ENCODE measurements around the gene GZMH. TPM values are rescaled to one million over a fixed set of nuclear protein-coding genes. Genes with fewer than 3 reads are reported as not detected.

The GZMH gene
- total RNA-seq, 1 experiment from 2014 or later, result not detected

DNA sequence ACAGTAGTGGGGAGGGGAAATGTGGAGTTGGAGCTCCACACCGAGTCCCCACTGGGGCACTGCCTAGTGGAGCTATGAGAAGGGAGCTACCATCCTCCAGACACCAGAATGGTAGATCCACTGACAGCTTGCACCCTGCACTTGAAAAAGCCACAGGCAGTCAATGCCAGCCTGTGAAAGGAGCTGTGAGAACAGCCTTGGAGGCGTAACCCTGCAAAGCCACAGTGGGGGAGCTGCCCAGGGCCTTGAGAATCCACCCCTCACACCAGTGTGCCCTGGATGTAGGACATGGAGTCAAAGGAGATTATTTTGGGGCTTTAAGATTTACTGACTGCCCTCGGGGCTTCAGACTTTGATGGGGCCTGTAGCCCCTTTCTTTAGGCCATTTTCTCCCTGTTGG is 46.0 kb downstream of the GZMH start:
- CTCF ChIA-PET, result no interaction called here

DNA sequence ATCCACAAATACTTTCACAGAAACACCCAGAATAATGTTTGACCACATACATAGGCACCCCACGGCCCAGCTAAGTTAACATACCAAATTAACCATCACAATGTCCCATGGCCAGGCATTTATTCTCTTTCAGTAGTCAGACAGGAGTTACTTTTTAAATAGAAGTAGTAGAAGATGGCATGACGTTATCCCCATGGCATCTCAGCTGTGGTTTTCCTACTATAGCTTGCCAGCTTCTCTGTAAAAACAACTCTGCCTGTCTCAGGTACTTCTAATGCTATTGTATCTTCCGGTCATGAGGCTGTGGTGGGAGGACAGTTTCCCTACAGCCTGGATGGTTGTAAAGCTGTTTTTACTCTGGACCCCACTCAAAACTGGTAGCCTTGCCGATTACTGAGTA is 52.7 kb downstream of the GZMH start:
- BruUV-seq (replicated peaks), result no TSS peak

More for the DNA sequence above, 46.0 kb downstream of the GZMH start:
- Histone ChIP-seq H3K27ac (ENCODE audit: low read length) (no peak overlapping the region), H3K4me1 (ENCODE audit: control insufficient read depth, insufficient read depth, low read length) (no peaks in the 10 kb centered on the region), H3K36me3 (ENCODE audit: control insufficient read depth, insufficient read depth, low read length) (no peaks in the 10 kb centered on the region), H3K4me3 (ENCODE audit: low read depth in 2 of 2, low read length in 2 of 2) (no peak overlapping the region), H3K9me3 (ENCODE audit: control insufficient read depth, insufficient read depth, low read depth, low read length) (no peaks in the 10 kb centered on the region), H3K27me3 (ENCODE audit: control insufficient read depth, insufficient read depth, low read length) (no peaks in the 10 kb centered on the region)
- DNase-seq (ENCODE audit: low read depth, low spot score) (no peak), ATAC-seq (no peak)
- BruUV-seq (replicated peaks), result no TSS peak
- in situ Hi-C loops (cut with HindIII; ENCODE audit: low pct_unique_long_range_greater_than_20kb, low sequenced_read_pairs) (no loop called here), intact Hi-C loops (cut with micrococcal nuclease; ENCODE audit: unreplicated experiment) (no loop called here)
- no peak for TF ChIP-seq POLR2AphosphoS5 (IDR thresholded peaks at IDR 0.05; ENCODE audit: low read depth, low read length)
- POLR2A ChIA-PET, result no interaction called here

More for the DNA sequence above, 52.7 kb downstream of the GZMH start:
- H3K4me1 ChIP-seq (ENCODE audit: control insufficient read depth, insufficient read depth, low read length), result no peaks in the 10 kb centered on the region
- H3K36me3 ChIP-seq (ENCODE audit: control insufficient read depth, insufficient read depth, low read length), result no peaks in the 10 kb centered on the region
- TF ChIP-seq, protein P1, sequence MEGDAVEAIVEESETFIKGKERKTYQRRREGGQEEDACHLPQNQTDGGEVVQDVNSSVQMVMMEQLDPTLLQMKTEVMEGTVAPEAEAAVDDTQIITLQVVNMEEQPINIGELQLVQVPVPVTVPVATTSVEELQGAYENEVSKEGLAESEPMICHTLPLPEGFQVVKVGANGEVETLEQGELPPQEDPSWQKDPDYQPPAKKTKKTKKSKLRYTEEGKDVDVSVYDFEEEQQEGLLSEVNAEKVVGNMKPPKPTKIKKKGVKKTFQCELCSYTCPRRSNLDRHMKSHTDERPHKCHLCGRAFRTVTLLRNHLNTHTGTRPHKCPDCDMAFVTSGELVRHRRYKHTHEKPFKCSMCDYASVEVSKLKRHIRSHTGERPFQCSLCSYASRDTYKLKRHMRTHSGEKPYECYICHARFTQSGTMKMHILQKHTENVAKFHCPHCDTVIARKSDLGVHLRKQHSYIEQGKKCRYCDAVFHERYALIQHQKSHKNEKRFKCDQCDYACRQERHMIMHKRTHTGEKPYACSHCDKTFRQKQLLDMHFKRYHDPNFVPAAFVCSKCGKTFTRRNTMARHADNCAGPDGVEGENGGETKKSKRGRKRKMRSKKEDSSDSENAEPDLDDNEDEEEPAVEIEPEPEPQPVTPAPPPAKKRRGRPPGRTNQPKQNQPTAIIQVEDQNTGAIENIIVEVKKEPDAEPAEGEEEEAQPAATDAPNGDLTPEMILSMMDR (IDR thresholded peaks at IDR 0.05), result no peak
- no peak for TF ChIP-seq POLR2AphosphoS5 (IDR thresholded peaks at IDR 0.05; ENCODE audit: low read depth, low read length)
- TF ChIP-seq, protein P2, sequence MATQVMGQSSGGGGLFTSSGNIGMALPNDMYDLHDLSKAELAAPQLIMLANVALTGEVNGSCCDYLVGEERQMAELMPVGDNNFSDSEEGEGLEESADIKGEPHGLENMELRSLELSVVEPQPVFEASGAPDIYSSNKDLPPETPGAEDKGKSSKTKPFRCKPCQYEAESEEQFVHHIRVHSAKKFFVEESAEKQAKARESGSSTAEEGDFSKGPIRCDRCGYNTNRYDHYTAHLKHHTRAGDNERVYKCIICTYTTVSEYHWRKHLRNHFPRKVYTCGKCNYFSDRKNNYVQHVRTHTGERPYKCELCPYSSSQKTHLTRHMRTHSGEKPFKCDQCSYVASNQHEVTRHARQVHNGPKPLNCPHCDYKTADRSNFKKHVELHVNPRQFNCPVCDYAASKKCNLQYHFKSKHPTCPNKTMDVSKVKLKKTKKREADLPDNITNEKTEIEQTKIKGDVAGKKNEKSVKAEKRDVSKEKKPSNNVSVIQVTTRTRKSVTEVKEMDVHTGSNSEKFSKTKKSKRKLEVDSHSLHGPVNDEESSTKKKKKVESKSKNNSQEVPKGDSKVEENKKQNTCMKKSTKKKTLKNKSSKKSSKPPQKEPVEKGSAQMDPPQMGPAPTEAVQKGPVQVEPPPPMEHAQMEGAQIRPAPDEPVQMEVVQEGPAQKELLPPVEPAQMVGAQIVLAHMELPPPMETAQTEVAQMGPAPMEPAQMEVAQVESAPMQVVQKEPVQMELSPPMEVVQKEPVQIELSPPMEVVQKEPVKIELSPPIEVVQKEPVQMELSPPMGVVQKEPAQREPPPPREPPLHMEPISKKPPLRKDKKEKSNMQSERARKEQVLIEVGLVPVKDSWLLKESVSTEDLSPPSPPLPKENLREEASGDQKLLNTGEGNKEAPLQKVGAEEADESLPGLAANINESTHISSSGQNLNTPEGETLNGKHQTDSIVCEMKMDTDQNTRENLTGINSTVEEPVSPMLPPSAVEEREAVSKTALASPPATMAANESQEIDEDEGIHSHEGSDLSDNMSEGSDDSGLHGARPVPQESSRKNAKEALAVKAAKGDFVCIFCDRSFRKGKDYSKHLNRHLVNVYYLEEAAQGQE (IDR thresholded peaks at IDR 0.05; ENCODE audit: insufficient read depth in 1 of 2, low read depth in 2 of 2, low read length in 1 of 2), result no peak
- H3K9me3 ChIP-seq (ENCODE audit: control insufficient read depth, insufficient read depth, low read depth, low read length), result no peaks in the 10 kb centered on the region
- DNase-seq (ENCODE audit: low read depth, low spot score) (no peak), ATAC-seq (no peak)
- ChIA-PET CTCF (interaction anchor here (0.6 kb wide), 1 partner anchor 8 kb away, joined by 4 read pairs; no protein-coding TSS in a partner anchor), POLR2A (interaction anchor here (0.5 kb wide), 1 partner anchor 72 kb away, joined by 7 read pairs; no protein-coding TSS in a partner anchor)
- no peak overlapping the region for H3K4me3 ChIP-seq (ENCODE audit: low read depth in 2 of 2, low read length in 2 of 2)
- in situ Hi-C loops (cut with HindIII; ENCODE audit: low pct_unique_long_range_greater_than_20kb, low sequenced_read_pairs) (no loop called here), intact Hi-C loops (cut with micrococcal nuclease; ENCODE audit: unreplicated experiment) (no loop called here)
- no peak overlapping the region for H3K27ac ChIP-seq (ENCODE audit: low read length)
- H3K27me3 ChIP-seq (ENCODE audit: control insufficient read depth, insufficient read depth, low read length), result no peaks in the 10 kb centered on the region

Other genes starting within 250 kb of the GZMH start
- gene NFATC4, start 241.5 kb downstream of the GZMH start, total RNA-seq (2021; ENCODE audit: unreplicated experiment), result 0.36 TPM
- 0.31 TPM for gene NYNRIN, start 210.7 kb downstream of the GZMH start, total RNA-seq (2021; ENCODE audit: unreplicated experiment)
- gene CBLN3, start 180.0 kb downstream of the GZMH start, total RNA-seq (2021; ENCODE audit: unreplicated experiment), result 1.0 TPM
- 37.6 TPM for gene KHNYN, start 179.7 kb downstream of the GZMH start, total RNA-seq (2021; ENCODE audit: unreplicated experiment)
- gene SDR39U1, start 166.9 kb downstream of the GZMH start, total RNA-seq (2021; ENCODE audit: unreplicated experiment), result 54.2 TPM
- not detected for gene CMA1, start 101.4 kb downstream of the GZMH start, total RNA-seq (2021; ENCODE audit: unreplicated experiment)
- not detected for gene CTSG, start 33.4 kb downstream of the GZMH start, total RNA-seq (2021; ENCODE audit: unreplicated experiment)
- gene GZMB, start 24.5 kb upstream of the GZMH start, total RNA-seq (2021; ENCODE audit: unreplicated experiment), result 1.2 TPM

All from Panc1 (cell line).